IPS-11a (cell line): ENCODE data around the gene KDM4D.
"Not testable (repeated sequence)": the region's sequence is repeated elsewhere in the genome, so short reads cannot be mapped to it uniquely, and the experiment has no call there.

Experiments used
- H3K4me3 ChIP-seq: one replicate; pipeline ENCODE4 v1.5.1; 2013; ENCODE audit warnings: low read depth, low read length, control low read depth

KDM4D gene

DNA sequence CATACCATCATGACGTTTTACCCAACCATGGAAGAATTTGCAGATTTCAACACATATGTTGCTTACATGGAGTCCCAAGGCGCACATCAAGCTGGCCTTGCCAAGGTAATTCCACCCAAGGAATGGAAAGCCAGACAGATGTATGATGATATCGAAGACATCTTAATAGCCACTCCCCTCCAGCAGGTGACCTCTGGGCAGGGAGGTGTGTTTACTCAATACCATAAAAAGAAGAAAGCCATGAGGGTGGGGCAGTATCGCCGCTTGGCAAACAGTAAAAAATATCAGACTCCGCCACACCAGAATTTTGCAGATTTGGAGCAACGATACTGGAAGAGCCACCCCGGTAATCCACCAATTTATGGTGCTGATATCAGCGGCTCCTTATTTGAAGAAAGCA is 52.1 kb downstream of the KDM4D start:
- not testable (repeated sequence) for H3K4me3 ChIP-seq

DNA sequence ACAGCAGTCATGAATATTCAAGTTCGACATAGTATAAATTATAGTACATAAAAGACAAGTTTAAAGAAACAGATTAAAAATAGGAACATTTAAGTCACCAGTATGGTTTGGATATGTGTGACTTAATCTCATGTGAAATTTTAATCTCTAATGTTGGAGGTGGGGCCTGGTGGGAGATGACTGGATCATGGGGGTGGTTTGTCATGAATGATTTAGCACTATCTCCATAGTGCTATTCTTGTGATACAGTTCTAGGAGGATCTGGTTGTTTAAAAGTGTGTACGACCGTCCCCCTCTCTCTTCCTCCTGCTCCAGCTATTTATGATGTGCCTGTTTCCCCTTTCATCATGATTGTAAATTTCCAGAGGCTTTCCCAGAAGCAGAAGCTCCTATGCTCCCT is 54.8 kb downstream of the KDM4D start:
- H3K4me3 ChIP-seq, result no peak overlapping the region

DNA sequence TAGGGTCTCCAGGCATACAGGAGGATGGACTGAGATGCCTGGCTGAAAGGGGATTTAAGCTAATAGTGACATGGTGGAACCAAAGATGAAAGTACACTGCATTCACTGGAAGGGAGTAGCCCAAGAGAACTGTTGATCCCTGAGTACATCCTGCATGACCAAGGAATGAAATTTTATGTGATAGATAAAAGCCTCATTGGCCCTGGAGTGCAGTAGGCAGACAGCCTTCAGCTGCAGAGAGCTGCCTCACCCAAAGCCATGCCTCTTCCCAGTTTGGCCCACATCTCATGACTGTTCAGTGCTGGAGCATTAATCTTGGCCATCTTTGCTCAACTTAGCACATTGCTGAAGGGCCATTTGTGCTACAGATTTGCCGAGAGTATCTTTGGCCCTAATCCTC is 59.5 kb downstream of the KDM4D start:
- H3K4me3 ChIP-seq, result no peak overlapping the region

GRCh38 chr11:95035316-95035715 is 61.8 kb downstream of the KDM4D start:
- H3K4me3 ChIP-seq, result no peak overlapping the region

GRCh38 chr11:95037356-95038035 is 64.0 kb downstream of the KDM4D start:
- H3K4me3 ChIP-seq, result not testable (repeated sequence)

DNA sequence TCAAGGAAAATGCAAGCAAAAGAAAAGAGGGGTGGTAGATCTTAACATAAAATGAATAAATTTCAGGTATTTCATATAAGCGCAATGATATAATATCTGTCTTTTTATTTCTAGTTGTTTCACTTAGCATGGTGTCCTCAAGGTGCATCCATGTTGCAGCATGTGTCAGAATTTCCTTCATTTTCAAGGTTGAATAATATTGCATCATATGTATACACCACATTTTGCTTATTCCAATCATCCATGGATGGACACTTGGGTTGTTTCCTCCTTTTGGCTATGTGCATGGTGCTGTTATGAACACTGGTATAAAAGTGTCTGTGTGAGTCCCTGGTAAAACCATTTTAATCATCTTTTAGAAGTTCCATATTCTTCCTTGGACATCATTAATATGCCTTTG is 68.7 kb downstream of the KDM4D start:
- no peak overlapping the region for H3K4me3 ChIP-seq

DNA sequence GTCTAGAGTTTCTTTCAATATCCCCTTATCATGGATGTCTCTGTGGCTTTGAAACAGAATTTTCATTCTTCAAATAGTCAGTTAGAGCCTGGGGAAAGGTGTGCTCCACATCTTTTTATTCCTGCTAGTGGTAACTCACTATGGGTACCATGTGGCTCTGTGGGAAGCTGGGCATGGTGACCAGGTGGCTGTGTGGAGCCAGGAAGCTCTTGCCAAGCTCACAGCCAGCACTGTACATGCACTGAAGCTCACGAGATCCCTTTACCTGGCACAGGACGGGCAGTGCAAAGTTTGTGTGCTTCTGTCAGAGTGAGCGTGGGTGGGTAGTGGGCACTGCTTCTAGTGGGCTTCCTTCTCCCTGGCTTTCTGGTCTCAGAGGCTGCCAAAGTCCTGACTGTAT is 69.4 kb downstream of the KDM4D start:
- H3K4me3 ChIP-seq, result no peak overlapping the region

DNA sequence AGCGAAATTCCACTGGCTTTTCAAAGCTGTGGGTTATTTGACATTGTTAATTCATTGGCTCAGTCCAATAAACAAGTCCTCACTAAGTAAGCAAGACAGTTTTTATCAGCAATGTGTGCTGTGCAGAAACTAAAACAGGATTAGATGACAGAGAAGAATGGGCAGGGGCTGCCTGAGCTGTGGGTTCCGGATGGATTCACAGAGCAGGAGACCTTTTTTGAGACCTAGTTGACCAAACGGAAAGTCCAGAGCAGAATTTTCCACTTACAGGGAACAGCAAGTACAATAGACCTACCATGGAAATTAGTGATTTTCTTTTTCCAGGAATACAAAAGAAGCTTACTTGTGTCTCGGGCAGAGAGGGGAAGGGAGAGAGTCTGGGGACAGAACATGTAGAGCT is 70.5 kb downstream of the KDM4D start:
- no peak overlapping the region for H3K4me3 ChIP-seq

DNA sequence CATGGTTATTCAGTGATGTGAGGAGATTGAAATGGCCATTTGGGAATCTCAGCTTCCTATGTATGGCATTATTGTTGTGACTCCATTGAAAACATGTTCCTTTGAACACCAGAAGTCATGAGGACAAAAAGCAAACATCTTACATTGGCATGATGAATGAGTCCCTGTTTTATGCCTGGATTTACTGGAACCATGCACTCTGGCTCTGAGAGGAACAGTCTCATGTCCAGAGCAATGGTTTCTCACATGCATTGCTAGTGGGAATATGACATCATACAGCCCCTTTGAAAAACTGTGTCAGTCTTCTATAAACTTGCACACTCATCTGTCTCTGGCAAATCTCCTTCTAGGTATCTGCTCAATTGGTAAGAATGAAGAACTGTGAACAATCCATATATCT is 72.3 kb downstream of the KDM4D start:
- no peak overlapping the region for H3K4me3 ChIP-seq
